ENCODE measurements around the gene VSTM4.

- TF ChIP-seq, protein P1, sequence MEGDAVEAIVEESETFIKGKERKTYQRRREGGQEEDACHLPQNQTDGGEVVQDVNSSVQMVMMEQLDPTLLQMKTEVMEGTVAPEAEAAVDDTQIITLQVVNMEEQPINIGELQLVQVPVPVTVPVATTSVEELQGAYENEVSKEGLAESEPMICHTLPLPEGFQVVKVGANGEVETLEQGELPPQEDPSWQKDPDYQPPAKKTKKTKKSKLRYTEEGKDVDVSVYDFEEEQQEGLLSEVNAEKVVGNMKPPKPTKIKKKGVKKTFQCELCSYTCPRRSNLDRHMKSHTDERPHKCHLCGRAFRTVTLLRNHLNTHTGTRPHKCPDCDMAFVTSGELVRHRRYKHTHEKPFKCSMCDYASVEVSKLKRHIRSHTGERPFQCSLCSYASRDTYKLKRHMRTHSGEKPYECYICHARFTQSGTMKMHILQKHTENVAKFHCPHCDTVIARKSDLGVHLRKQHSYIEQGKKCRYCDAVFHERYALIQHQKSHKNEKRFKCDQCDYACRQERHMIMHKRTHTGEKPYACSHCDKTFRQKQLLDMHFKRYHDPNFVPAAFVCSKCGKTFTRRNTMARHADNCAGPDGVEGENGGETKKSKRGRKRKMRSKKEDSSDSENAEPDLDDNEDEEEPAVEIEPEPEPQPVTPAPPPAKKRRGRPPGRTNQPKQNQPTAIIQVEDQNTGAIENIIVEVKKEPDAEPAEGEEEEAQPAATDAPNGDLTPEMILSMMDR (conservative IDR thresholded peaks at IDR 0.05; ENCODE audit: low read depth, low read length): no peak
- no peak for TF ChIP-seq CHD1 (IDR thresholded peaks at IDR 0.05; ENCODE audit: low read depth, low read length)
- TF ChIP-seq MAZ (IDR thresholded peaks at IDR 0.05; ENCODE audit: borderline replicate concordance, low read depth, low read length): no peak
- TF ChIP-seq CEBPB (IDR thresholded peaks at IDR 0.05; ENCODE audit: low read depth, low read length): no peak
- no peak for TF ChIP-seq POLR2A (IDR thresholded peaks at IDR 0.05; ENCODE audit: low read depth, low read length)
- no peak for TF ChIP-seq RAD21 (IDR thresholded peaks at IDR 0.05; ENCODE audit: low read length)
- no peak for TF ChIP-seq BHLHE40 (IDR thresholded peaks at IDR 0.05; ENCODE audit: low read depth, low read length)
- no peak for TF ChIP-seq FOS (IDR thresholded peaks at IDR 0.05; ENCODE audit: low read depth, low read length)
- no peak for TF ChIP-seq USF2 (IDR thresholded peaks at IDR 0.05; ENCODE audit: low read depth, low read length)
- no peak for TF ChIP-seq RFX5 (IDR thresholded peaks at IDR 0.05; ENCODE audit: low read depth, low read length)
- TF ChIP-seq SMC3 (IDR thresholded peaks at IDR 0.05; ENCODE audit: low read depth, low read length): no peak
These were observed 10.2 kb downstream of the VSTM4 start for GRCh38 chr10:49105076-49105475.
